ENCODE measurements around the gene ZNF107.
"Not testable (repeated sequence)": the region's sequence is repeated elsewhere in the genome, so short reads cannot be mapped to it uniquely, and the experiment has no call there.

Gene ZNF107

DNA sequence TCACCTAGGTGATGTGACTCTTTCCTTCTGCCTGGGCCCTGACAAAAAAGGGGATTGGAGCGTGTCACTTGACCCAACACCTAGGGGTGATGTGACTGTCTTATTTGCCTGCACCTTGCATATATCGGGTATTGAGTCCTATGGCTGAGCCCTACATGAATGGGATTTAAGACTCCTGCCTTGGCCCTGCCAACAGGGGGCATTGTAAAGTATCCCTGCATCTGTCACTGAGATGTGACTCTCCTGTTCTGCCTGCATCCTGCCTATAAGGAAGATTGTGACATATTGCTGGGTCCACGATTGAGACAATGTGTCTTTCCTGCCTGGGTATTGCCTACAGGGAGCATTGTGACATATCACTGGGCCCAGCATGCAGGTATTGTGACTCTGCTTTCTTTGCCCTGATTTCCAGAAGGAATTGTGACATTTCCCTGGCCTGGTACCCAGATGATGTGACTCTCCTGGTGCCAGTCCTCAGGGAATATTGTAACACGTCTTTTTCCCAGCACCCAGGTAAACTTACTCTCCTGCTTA lies 14.2 kb upstream of the ZNF107 start:
- TF ChIP-seq POLR2A (IDR thresholded peaks at IDR 0.05; ENCODE audit: low read depth, low read length) = no peak
- no peak for TF ChIP-seq POLR2AphosphoS5 (IDR thresholded peaks at IDR 0.05; ENCODE audit: low read depth, low read length)
- TF ChIP-seq TAF1 (IDR thresholded peaks at IDR 0.05; ENCODE audit: borderline replicate concordance, low read depth, low read length) = no peak
- FAIRE-seq (no peak), DNase-seq (ENCODE audit: insufficient read length) (no peak)

DNA sequence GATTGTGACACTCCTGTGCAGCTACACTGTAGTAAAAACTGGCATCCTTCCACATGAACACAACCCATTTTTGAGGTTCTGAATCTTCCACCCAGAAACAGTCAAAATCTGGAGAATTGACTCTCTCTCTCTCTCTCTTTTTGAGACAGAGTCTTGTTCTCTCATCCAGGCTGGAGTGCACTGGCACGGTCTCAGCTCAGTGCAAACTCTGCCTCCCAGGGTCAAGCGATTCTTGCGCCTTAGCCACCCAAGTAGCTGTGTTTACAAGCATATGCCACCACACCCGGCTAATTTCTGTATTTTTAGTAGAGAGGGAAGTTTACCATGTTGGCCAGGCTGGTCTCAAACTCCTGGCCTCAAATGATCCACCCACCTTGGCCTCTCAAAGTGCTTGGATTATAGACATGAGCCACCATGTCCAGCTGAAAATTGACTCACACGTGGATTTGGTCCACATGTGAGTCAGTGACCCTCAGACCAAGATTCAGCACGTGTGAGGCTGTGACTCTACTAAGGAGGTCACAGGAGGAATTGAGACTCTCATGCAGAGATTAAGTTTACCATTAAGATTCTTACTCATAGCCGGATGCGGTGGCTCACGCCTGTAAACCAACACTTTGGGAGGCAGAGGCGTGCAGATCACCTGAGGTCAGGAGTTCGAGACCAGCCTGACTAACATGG lies 12.1 kb upstream of the ZNF107 start:
- DNase-seq (ENCODE audit: insufficient read length) (no peak), FAIRE-seq (no peak)
- no peak for TF ChIP-seq TAF1 (IDR thresholded peaks at IDR 0.05; ENCODE audit: borderline replicate concordance, low read depth, low read length)
- no peak for TF ChIP-seq POLR2A (IDR thresholded peaks at IDR 0.05; ENCODE audit: low read depth, low read length)
- TF ChIP-seq POLR2AphosphoS5 (IDR thresholded peaks at IDR 0.05; ENCODE audit: low read depth, low read length) = no peak

- FAIRE-seq = no peak
- DNase-seq (ENCODE audit: insufficient read length) = no peak
- no peak for TF ChIP-seq TAF1 (IDR thresholded peaks at IDR 0.05; ENCODE audit: borderline replicate concordance, low read depth, low read length)
- no peak for TF ChIP-seq POLR2AphosphoS5 (IDR thresholded peaks at IDR 0.05; ENCODE audit: low read depth, low read length)
- no peak for TF ChIP-seq POLR2A (IDR thresholded peaks at IDR 0.05; ENCODE audit: low read depth, low read length)
Observed at GRCh38 chr7:64654796-64655548, 11.0 kb upstream of the ZNF107 start.

DNA sequence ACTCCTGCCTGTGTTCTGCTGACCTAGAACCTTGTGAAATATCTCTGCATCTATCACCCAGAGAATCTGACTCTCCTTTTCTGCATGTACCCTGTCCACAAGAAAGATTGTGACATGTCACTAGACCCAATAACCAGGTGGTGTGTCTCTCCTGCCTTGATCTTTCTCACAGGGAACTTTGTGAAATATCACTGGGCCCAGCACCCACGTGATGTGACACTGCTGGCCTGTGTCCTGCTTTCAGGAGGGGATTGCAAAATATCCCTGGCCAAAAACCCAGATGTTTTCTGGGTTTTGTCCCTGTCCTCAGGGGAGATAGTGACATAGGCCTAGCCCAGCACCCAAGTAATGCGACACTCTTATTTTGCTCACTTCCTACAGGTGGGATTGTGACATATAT lies 10.1 kb upstream of the ZNF107 start:
- TF ChIP-seq TAF1 (IDR thresholded peaks at IDR 0.05; ENCODE audit: borderline replicate concordance, low read depth, low read length) = no peak
- TF ChIP-seq POLR2A (IDR thresholded peaks at IDR 0.05; ENCODE audit: low read depth, low read length) = no peak
- no peak for TF ChIP-seq POLR2AphosphoS5 (IDR thresholded peaks at IDR 0.05; ENCODE audit: low read depth, low read length)
- no peak for FAIRE-seq
- no peak for DNase-seq (ENCODE audit: insufficient read length)

DNA sequence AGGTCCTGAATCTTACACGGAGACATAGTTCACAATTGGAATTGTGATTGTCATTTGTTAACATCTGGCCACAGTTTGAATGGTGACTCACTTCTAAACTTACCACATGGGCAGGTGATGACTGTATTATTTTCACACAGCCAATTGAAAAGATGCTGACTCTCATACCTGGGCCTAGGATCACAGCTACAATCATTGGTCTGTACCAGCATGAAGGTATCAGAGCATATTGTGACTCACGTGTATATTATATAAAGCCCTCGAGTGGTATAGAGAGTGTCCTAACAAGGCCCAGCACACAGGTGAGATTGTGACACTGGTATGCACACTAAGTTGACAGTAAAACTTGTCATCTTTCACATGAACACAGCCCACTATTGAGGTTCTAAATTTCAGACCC lies 9.4 kb upstream of the ZNF107 start:
- FAIRE-seq (no peak), DNase-seq (ENCODE audit: insufficient read length) (no peak)
- TF ChIP-seq POLR2AphosphoS5 (IDR thresholded peaks at IDR 0.05; ENCODE audit: low read depth, low read length) (no peak), TAF1 (IDR thresholded peaks at IDR 0.05; ENCODE audit: borderline replicate concordance, low read depth, low read length) (no peak), POLR2A (IDR thresholded peaks at IDR 0.05; ENCODE audit: low read depth, low read length) (no peak)

DNA sequence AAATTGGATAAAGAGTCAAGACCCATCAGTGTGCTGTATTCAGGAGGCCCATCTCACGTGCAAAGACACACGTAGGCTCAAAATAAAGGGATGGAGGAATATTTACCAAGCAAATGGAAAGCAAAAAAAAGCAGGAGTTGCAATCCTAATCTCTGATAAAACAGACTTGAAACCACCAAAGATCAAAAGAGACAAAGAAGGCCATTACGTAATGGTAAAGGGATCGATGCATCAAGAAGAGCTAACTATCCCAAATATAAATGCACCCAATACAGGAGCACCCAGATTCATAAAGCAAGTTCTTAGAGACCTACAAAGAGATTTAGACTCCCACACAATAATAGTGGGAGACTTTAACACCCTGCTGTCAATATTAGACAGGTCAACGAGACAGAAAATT lies 3.8 kb upstream of the ZNF107 start:
- FAIRE-seq; DNase-seq (ENCODE audit: insufficient read length): not testable (repeated sequence)

DNA sequence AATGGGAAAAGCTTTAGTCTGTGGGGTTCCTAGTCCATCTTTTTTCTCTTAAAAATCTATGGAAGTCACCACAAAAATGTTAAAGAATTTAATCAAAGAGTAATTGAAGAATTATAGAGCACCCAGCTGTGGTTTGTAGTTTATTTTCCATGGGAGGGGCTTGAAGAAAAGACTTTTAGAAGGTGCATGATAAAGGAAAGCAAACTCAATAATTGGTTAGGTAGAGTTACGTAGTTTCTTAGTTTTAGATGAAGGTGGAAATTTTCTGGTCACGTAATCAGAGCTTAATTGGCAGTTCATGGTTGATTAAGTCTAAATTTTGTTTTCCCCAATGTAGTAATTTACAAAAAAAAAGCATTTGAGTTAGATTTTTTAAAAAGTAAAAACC lies 724 bp downstream of the ZNF107 start:
- FAIRE-seq (no peak), DNase-seq (ENCODE audit: insufficient read length) (no peak)
- TF ChIP-seq TAF1 (IDR thresholded peaks at IDR 0.05; ENCODE audit: borderline replicate concordance, low read depth, low read length) = no peak

GRCh38 chr7:64667311-64667710 lies 1.4 kb downstream of the ZNF107 start:
- TF ChIP-seq POLR2A (IDR thresholded peaks at IDR 0.05; ENCODE audit: low read depth, low read length) (no peak), TAF1 (IDR thresholded peaks at IDR 0.05; ENCODE audit: borderline replicate concordance, low read depth, low read length) (no peak), POLR2AphosphoS5 (IDR thresholded peaks at IDR 0.05; ENCODE audit: low read depth, low read length) (no peak)
- no peak for FAIRE-seq
- no peak for DNase-seq (ENCODE audit: insufficient read length)

GRCh38 chr7:64672414-64672813 lies 6.5 kb downstream of the ZNF107 start:
- FAIRE-seq = no peak
- TF ChIP-seq POLR2AphosphoS5 (IDR thresholded peaks at IDR 0.05; ENCODE audit: low read depth, low read length) (no peak), TAF1 (IDR thresholded peaks at IDR 0.05; ENCODE audit: borderline replicate concordance, low read depth, low read length) (no peak), POLR2A (IDR thresholded peaks at IDR 0.05; ENCODE audit: low read depth, low read length) (no peak)
- no peak for DNase-seq (ENCODE audit: insufficient read length)

DNA sequence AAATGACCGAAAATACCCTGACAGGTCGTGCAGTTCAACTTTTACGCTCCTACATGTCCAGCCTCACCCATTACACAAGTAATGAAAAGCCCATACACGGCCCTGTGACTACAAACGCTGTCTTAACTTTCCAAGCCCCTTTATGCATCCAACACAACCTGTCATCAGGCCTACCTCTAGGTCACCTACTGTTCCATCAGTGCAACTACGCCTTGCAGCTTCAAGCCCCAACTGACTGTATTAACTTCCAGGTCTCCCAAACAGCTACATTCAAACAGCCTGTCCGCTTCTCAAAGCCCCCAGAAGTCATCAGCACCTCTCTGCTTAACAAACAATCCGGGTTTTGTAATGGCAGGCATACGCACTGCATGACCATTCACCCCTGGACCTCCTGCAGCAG lies 19.2 kb downstream of the ZNF107 start:
- no peak for TF ChIP-seq TAF1 (IDR thresholded peaks at IDR 0.05; ENCODE audit: borderline replicate concordance, low read depth, low read length)
- no peak for TF ChIP-seq POLR2A (IDR thresholded peaks at IDR 0.05; ENCODE audit: low read depth, low read length)
- TF ChIP-seq POLR2AphosphoS5 (IDR thresholded peaks at IDR 0.05; ENCODE audit: low read depth, low read length) = no peak
- FAIRE-seq = no peak
- DNase-seq (ENCODE audit: insufficient read length) = no peak

DNA sequence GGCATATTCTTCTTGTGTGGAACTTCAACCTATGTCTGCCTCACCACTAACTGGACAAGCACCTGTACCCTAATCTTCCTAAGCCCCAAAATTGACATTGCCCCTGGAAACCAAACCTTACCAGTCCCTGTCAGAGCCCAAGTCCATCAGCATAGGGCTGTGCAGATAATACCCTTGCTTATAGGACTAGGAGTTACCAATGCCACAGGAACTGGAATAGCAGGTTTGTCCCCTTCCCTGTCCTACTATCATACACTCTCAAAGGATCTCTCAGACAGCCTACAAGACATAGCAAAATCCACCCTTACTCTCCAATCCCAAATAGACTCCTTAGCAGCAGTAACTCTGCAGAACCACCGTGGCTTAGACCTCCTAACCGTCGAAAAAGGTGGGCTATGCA lies 19.8 kb downstream of the ZNF107 start:
- DNase-seq (ENCODE audit: insufficient read length) (no peak), FAIRE-seq (no peak)
- TF ChIP-seq TAF1 (IDR thresholded peaks at IDR 0.05; ENCODE audit: borderline replicate concordance, low read depth, low read length) (no peak), POLR2AphosphoS5 (IDR thresholded peaks at IDR 0.05; ENCODE audit: low read depth, low read length) (no peak), POLR2A (IDR thresholded peaks at IDR 0.05; ENCODE audit: low read depth, low read length) (no peak)

- FAIRE-seq (no peak), DNase-seq (ENCODE audit: insufficient read length) (no peak)
- TF ChIP-seq POLR2A (IDR thresholded peaks at IDR 0.05; ENCODE audit: low read depth, low read length) (no peak), TAF1 (IDR thresholded peaks at IDR 0.05; ENCODE audit: borderline replicate concordance, low read depth, low read length) (no peak), POLR2AphosphoS5 (IDR thresholded peaks at IDR 0.05; ENCODE audit: low read depth, low read length) (no peak)
Observed at GRCh38 chr7:64686493-64687184, 20.7 kb downstream of the ZNF107 start.

Data from GM12892 (cell line).